ENCODE measurements around the gene CALHM1. TPM values are rescaled to one million over a fixed set of nuclear protein-coding genes. Genes with fewer than 3 reads are reported as not detected.

The CALHM1 gene
- polyA plus RNA-seq, 4 donors, result 0.06 to 0.10 (median 0.08) TPM

DNA sequence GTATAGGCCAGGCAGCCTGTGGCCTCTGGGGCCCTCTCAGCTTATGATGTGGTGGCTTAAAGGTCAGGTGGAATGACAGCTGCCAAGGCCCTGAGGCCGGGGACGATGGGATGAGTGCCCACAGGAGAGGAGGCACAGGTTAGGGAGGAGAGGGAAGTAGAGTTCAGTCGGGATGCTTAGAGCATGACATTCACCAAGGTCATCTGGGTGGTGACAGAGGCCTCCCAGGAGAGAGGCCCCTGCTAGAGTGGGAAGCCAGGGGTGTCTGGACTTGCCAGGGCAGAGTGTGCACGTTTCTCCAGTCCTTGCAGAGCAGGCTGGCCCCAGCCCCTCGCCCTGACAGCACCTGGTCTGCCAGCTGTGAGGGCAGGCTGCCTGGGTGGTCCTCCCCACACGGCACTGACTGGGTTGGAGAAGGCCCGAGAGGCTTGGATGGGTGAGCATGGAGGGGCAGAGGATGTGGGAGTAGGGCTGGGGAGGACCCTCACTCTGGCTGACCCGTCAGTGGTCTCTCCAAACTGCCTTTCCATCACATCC is 1.5 kb downstream of the CALHM1 start:
- no peak for DNase-seq (ENCODE audit: low read depth in 4 of 4, low spot score in 3 of 4)

DNA sequence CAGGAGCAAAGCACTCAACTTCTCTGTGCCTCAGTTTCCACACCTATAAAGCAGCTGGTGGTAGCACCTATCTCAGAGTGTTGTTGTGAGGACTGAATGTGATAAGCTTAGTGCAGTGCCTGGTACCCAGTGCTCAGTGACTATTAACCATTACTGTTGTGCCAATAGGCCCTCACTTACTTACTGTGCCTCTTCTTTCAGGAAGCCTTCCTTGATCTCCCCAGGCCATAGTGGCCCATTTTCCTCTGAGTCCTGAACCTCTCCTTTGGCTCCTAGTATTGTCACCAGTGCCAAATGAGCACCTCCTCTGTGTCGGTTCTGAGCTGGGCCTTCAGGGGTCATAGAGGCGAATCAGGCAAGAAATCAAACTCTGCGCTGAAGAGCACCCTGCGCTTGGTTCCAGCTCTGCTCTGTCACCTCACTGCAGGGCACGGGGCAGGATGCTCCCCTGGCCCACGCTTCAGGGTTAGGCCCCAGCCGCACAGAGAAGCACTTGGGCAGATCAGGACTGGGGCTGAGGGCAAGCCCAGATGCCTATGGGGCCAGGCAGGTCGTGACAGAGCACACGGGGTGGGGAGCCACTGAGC is 2.5 kb downstream of the CALHM1 start:
- DNase-seq (ENCODE audit: low read depth in 4 of 4, low spot score in 3 of 4), result no peak

DNA sequence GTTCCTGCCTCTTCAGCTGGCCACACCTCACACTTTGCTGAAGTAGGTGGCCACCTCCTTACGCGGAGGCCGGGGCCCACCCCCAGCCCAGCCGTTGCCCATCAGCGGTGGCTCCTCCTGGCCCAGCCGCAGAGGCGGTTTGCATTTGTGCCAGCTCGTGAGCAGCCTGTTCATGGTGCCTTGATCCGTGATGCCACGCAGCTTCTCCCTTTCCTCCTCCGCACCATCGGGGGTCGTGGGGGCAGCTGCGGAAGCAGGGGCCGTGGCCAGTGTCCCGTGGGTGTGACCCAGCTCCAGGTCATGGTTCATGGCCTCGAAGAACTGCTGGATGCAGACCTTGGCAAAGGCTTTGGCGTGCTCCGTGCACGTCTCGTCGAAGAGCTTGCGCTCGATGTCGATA is 3.5 kb downstream of the CALHM1 start:
- DNase-seq (ENCODE audit: low read depth in 4 of 4, low spot score in 3 of 4), result no peak

DNA sequence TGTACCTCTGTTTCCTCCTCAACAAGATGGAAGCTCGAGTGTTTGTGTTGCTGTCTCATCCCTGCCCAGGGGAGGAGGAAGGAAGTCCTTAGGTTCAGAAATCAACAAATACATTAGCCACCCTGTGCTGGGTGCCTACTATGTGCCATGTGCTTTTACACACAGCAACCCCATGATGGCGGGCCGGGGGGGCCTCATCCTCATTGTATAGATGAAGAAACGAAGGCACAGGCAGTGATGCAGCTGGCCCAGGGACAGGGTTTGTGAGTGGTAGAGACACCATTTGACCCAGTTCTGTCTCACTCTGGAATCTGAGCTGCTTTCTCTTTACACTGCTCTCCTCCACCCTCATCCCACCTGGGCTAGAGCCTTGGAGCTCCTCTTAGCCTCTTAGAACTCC is 4.7 kb downstream of the CALHM1 start:
- DNase-seq (ENCODE audit: low read depth in 4 of 4, low spot score in 3 of 4), result no peak

DNA sequence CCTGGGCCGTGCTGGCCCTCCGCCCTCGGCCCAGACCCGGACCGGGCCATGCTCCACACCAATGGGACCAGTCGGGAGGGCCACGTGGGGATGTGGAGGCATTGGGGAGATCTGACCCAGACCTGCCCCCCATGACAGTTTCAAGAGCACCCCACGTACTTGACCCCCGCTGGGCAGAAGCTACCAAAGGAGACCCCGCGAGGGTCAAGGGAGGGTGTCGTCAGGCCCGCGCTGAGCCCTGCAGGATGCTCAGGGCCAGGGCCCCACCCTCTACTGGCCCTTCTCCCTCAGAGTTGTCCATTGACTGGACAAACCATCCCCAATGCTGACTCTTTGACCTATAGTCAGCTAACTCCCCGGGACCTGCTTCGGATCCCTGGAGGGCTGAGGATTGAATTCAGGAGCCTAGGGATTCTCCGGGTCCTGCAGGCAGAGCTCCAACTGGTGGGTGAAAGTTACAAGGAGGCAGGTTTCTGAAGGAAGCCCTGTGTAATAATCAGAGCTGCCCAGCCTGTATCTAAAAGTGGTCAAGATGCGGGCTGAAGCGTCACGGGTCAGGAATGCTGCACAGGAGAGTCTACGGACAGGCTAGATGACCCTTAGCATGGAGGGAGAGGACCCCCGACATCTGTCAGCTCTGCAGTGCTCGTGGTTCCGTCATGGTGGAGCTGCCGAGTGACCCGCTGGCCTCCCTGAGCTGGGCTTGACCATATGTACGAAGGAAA is 6.0 kb downstream of the CALHM1 start:
- no peak for DNase-seq (ENCODE audit: low read depth in 4 of 4, low spot score in 3 of 4)

DNA sequence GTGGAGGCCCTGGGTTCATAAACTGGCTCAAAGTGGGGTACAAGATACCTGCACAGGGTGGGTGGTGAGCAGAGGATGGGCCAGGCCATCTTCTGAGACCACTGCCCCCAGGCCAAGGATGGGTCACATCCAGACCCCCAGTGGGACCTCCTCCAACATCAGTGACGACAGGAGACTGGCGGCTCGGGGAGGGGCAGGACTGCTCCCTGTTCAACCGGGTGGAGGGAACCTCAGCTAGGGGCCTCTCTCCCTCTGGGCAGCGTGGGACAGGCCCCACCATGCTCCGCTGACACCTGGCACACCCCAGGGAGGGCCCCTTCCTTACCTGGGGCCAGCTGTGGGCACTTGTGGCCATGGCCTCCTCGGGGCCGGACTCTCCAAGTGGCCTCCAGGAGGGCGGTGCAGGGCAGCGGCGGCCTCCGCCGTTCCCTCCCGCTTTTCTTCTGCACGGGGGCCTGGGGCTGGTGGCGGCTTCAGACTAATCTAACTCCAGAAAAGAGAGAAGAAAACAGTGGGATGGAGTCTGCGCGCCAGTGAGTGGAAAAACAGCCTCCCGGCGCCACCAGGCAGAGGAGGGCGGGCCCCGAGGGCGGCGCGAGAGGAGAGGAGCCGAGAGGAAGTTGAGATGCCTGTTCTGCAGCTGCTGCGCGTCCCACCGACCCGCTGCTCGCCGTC is 6.7 kb downstream of the CALHM1 start, which contains the start of gene CALHM2:
TSS of gene CALHM2 (minus strand) at position 540 of the 675 bp plus-strand sequence. CDS start 2,429 bp downstream, outside the sequence.
- peak in 2 of 4 donors; percentile 34 to 36 for DNase-seq (ENCODE audit: low read depth in 4 of 4, low spot score in 3 of 4)

DNA sequence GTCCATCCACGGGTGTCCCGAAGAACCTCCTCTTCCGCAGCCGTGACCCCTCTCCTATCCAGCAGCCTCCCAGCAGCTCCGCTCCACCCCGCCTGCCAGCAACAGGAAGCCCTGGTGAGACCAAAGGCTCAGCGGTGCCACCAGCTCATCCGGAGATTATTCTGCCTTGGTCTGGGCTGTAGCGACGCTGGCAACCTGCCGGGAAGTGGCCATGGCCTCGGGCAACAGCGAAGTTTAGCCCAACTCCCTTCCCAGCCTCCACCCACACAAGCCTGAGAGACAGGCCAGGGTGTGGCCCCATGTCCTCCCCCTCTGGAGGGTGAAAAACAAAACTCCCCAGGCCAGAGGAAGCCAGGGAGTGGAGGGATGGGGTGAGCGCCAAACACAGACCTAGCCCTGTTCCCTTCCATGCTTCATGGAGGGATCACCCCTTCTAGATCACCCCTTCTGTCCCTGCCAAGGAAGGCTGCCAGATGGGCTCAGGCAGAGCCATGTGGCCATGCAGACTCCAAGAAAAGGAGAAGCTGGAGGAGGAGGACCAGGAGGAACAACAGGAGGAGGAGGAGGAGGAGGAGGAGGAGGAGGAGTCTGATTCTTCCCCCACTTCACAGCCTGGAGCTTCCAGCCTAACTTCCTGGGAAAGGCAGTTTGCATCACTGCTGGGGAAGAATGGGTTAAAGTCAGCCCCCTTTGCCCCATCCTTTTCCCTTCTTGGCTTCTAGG is 7.4 kb downstream of the CALHM1 start:
- no peak for DNase-seq (ENCODE audit: low read depth in 4 of 4, low spot score in 3 of 4)

DNA sequence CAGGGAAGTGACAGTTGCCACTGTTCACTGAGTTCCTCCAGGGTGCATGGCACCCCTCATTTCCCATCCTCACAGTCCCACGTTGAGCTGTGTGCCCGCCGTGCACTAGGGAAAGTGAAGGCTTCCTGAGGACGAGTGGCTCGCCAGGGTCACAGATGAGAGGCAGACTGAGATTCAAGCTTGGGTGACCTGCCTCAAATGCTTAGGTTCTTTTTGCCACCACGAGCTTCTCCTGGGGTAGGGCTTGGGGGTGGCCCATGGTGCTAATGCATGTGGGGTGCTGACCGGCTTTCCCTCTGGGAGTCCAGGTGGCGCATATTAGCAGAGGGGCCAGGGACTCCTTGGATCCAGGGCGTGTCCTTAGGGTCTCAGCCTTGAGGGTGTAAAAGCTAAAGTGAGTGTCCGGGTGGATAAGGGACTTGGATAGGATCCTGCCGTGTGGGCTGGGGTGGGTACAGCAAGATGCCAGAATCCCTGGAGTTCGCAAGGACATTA is 8.5 kb downstream of the CALHM1 start:
- no peak for DNase-seq (ENCODE audit: low read depth in 4 of 4, low spot score in 3 of 4)

DNA sequence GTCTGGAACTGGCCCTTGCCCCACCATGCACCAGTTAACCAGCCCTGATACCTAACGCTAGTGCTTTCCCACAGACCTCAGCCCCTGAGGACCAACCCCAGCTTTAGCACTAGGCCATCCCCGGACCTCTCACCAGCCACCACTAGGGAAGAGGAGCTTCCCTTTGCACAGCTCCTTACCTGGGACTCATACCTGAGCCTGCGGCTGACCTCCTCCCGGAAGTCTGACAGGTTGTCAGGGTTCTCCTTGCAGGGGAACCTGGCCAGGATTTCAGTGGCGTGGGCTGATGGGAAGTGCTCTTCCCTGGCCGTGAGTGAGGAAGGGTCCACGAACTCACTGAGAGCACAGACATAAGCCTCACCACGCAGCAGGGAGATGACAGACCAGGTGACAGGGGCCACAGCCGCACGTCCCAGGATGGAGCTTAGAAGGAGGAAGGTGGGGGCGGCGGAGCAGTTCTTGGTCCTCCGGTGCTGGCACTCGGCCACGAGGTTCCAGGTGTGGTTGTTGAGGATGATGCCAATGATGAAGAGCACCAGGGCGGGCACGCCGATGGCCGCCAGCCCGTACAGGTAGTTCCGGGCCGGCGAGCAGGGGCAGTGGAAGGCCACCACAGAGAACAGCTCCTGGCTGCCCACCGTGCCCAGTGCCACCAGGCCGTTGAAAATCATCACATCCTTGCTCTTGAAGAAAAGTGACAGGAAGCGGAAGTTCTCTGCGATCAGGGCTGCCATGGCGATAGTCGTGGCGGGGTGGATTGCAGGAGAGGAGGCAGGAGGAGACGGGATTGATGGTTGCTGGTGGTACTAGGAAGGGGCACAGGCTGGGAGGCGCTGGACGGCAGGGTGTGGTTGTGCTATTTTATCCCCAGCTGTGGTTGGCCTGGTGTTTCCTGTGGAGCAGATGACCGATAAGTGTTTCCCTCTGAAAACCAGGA is 9.2 kb downstream of the CALHM1 start:
- no peak for DNase-seq (ENCODE audit: low read depth in 4 of 4, low spot score in 3 of 4)

DNA sequence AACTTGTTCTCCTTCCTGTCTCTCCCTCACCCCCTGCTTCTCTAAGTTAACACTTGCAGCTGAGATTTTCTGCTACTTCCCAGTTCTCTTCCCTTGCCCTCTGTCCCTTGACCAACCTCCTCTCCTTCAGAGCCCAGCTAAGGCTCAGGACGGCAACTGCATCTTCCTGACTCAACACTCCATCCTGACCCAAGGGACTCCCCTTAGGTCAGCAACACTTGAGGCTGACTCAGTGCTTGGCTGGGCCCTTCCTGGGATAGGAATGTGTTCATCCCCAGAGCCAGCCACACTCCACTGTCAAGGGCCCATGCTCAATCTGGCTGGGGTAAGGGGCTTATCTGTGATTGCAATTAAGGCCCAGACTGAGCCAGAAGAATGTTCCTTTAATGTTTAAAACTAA is 10.0 kb downstream of the CALHM1 start:
- DNase-seq (ENCODE audit: low read depth in 4 of 4, low spot score in 3 of 4), result no peak

DNA sequence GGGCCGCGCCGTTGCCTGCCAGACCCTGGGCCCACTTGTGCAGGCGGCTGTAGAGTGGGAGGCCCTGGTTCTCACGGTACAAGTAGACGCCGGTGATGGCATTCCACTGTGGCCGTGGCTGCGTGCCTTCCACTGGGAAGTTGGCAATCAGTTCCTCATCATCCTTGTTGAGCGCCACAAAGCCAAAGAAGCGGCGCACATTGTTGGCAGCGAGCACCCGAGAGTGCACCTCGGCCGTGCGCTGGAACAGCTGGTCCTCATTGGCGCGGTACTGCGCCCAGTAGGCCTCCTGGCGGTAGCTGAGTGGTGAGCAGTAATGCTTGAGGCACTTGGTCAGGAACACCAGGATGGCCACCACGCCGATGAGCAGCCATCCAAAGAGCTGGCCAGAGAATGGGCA is 11.5 kb downstream of the CALHM1 start:
- no peak for DNase-seq (ENCODE audit: low read depth in 4 of 4, low spot score in 3 of 4)

DNA sequence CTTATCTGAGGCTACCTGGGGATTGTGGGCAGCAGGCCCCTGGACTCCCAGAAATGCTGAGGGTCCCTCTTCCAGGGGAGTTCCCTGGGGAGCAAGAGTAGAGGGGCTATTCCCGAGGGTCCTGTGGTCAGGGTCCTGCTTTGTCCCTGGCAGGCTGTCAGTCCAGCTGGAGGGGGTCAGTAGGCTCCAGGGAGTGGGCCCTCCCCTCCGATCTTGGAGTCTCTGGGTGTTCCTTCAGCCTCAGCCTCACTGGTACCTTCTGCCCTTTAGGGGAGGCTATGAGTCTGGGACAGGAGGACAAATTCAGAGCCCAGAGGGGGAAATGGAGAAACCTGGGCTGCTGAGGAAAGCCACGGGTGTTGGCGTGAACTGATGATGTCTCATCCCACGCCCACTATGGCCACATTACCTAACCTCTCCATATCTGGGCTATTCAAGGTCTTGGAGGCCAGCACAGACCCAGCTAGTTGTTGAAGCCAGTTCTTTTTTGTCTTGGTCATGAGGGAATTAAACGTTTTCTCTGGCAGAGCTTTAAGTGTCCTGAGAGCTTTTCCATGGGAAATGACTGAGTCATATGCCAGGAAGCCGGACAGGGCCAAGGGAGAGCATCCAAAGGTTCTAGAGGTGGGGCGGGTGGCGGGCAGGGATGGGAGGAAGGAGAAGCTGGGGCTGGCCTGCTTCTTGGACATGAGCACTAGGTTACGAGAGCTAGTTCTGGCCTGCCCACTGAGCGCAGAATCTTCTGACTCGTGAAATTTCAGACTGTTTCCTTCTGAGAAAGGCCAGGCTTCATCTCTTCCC is 12.7 kb downstream of the CALHM1 start:
- no peak for DNase-seq (ENCODE audit: low read depth in 4 of 4, low spot score in 3 of 4)

DNA sequence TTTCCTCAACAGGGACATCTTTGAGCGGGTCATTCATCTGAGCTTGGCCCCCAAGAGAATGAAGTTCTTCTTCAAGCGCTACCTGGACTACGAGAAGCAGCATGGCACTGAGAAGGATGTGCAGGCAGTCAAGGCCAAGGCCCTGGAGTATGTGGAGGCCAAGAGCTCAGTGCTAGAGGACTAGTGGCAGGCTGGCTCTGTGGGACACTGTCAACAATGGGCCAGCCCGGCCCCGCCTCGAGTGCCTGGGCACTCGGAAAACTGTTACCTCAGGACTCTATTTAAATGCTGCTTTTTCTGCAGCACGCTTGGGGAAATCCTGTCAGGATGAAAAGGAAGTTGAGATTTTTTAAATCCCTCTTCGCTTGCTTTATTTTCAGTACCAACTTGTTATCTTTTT is 13.3 kb downstream of the CALHM1 start:
- DNase-seq (ENCODE audit: low read depth in 4 of 4, low spot score in 3 of 4), result no peak

DNA sequence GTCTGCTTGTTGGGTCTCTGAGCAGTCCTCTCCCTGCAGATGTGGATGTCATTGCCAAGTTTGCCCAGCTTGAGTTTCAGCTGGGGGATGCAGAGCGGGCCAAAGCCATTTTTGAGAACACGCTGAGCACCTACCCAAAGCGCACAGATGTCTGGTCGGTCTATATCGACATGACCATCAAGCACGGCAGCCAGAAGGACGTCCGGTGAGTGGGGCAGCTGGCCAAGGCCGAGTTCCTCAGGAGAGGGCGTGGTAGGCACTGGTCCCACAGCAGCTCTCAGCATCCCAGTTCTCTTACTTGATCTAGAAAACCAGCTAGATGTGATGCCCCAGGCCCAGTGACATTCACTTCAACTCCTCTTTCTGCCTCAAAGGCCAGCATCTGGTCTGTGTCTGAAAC is 14.2 kb downstream of the CALHM1 start:
- DNase-seq (ENCODE audit: low read depth in 4 of 4, low spot score in 3 of 4), result no peak

DNA sequence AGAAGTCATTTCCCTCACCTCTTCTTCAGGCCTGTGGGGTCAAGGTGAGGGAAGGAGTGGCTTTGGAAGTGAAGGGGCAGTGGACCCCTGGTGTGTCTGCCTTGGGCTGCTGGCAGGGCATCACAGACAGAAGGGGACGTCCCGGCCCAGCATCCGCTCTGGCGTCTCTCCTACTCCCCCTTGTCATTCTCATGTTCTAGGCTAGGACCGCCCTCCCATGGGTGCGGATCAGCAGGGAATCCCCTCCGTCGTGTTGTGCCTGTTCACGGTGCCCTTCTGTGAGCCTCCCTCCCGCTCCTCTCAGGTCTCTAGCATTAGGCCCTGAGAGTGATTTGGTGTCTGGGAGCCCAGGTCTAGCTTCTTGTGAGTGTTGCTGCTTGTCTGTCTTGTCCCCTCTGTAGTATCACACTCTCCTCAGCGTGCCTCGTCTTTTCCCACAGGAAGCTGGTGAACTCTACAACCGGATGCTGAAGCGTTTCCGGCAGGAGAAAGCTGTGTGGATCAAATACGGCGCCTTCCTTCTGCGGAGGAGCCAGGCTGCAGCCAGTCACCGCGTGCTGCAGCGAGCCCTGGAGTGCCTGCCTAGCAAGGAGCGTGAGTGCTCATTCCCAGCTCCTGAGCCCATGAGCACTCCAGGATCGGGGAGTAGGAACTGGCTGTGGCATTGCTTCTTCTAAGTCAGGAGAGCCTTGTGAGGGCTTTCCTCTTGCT is 15.1 kb downstream of the CALHM1 start:
- no peak for DNase-seq (ENCODE audit: low read depth in 4 of 4, low spot score in 3 of 4)

DNA sequence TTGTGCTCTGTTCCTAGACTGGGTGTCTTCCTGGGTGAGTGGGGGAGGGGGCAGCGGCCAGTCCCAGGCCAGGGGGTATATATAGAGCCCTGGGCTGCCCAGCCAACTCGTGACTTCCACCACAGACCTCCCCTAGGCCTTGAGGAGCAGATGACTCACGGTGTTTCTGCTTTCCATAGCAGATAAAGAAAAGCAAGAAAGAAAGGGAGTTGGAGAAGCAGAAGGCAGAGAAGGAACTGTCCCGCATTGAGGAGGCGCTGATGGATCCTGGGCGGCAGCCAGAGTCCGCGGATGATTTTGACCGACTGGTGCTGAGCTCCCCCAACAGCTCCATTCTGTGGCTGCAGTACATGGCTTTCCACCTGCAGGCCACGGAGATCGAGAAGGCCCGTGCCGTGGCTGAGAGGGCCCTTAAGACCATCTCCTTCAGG is 16.7 kb downstream of the CALHM1 start:
- DNase-seq (ENCODE audit: low read depth in 4 of 4, low spot score in 3 of 4), result no peak

DNA sequence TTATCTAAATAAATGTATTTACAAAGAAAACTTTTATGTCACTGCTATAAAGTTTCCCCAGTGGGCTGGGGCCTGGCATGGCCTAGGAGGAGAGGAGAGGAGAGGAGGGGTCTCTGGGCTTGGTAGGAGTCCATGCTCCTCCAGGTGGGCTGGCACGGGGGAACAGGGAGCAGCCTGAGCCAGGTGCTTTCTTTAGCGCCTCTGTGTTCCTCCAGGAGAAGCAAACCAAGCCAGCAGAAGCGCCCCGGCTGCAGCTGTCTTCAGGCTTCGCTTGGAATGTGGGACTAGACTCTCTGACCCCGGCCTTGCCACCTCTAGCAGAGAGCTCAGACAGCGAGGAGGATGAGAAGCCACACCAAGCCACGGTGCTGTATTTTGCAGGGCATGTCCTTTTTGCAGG is 17.1 kb downstream of the CALHM1 start:
- no peak for DNase-seq (ENCODE audit: low read depth in 4 of 4, low spot score in 3 of 4)

DNA sequence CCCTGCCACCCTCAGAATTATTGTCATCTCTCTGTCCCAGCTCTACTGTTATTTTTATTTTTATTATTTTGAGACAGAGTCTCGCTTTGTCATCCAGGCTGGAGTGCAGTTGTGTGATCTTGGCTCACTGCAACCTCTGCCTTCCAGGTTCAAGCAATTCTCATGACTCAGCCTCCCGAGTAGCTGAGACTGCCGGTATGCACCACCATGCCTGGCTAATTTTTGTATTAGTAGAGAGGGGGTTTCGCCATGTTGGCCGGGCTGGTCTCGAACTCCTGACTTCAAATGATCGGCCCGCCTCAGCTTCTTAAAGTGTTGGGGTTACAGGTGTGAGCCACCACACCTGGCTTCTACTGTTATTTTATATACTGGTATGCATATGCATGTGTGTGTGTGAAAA is 17.5 kb downstream of the CALHM1 start:
- DNase-seq (ENCODE audit: low read depth in 4 of 4, low spot score in 3 of 4), result no peak
